Hepatic stellate cell (primary cell): Measurements from ENCODE around the gene RGS1.

Source experiments
- DNase-seq: peaks from one replicate; pipeline ENCODE4 v3.0.0; 2011; ENCODE audit warnings: low spot score

RGS1 gene

GRCh38 chr1:192575499-192576189, at the start of gene RGS1:
Gene RGS1 (plus strand): TSS chr1:192575773. CDS start chr1:192575793, 20 bp downstream.
- no peak for DNase-seq

- DNase-seq: no peak
These were observed 48.3 kb upstream of the RGS1 start for GRCh38 chr1:192527111-192527795.

GRCh38 chr1:192527950-192528349, 47.6 kb upstream of the RGS1 start:
- DNase-seq: no peak

- DNase-seq: no peak
These were observed 46.4 kb upstream of the RGS1 start for GRCh38 chr1:192529031-192529755.

- no peak for DNase-seq
These were observed 45.8 kb upstream of the RGS1 start for GRCh38 chr1:192529811-192530210.

- DNase-seq: no peak
These were observed 45.3 kb upstream of the RGS1 start for GRCh38 chr1:192530254-192530653.

- peak; percentile 16 for DNase-seq
These were observed 44.4 kb upstream of the RGS1 start for GRCh38 chr1:192531037-192531703.

- DNase-seq: no peak
These were observed 40.9 kb upstream of the RGS1 start for GRCh38 chr1:192534666-192535065.

GRCh38 chr1:192535916-192536664, 39.5 kb upstream of the RGS1 start:
- no peak for DNase-seq

GRCh38 chr1:192538407-192539296, 36.9 kb upstream of the RGS1 start:
- no peak for DNase-seq

- DNase-seq: peak; percentile 59
These were observed 36.1 kb upstream of the RGS1 start for GRCh38 chr1:192539297-192540092.

GRCh38 chr1:192543445-192543844, 32.1 kb upstream of the RGS1 start:
- DNase-seq: no peak

GRCh38 chr1:192545896-192546521, 29.6 kb upstream of the RGS1 start:
- DNase-seq: no peak

GRCh38 chr1:192546596-192547190, 28.9 kb upstream of the RGS1 start:
- no peak for DNase-seq

- DNase-seq: no peak
These were observed 28.1 kb upstream of the RGS1 start for GRCh38 chr1:192547501-192547900.

GRCh38 chr1:192549937-192550336, 25.6 kb upstream of the RGS1 start:
- no peak for DNase-seq

GRCh38 chr1:192550922-192551534, 24.5 kb upstream of the RGS1 start:
- peak; percentile 17 for DNase-seq

GRCh38 chr1:192552760-192553191, 22.8 kb upstream of the RGS1 start:
- DNase-seq: no peak
